CD4-positive, alpha-beta T cell treated with Interleukin-17A for 4 hours (primary cell): ENCODE measurements around the gene MYCBPAP.
"Not testable (repeated sequence)": the region's sequence is repeated elsewhere in the genome, so short reads cannot be mapped to it uniquely, and the experiment has no call there.

Source experiments
- DNase-seq: peaks from one replicate; pipeline ENCODE4 v3.0.0-alpha.2; 2020; ENCODE audit warnings: mixed read lengths

MYCBPAP gene

GRCh38 chr17:50472761-50473161 lies 35.5 kb upstream of the MYCBPAP start:
- DNase-seq: not testable (repeated sequence)

DNA sequence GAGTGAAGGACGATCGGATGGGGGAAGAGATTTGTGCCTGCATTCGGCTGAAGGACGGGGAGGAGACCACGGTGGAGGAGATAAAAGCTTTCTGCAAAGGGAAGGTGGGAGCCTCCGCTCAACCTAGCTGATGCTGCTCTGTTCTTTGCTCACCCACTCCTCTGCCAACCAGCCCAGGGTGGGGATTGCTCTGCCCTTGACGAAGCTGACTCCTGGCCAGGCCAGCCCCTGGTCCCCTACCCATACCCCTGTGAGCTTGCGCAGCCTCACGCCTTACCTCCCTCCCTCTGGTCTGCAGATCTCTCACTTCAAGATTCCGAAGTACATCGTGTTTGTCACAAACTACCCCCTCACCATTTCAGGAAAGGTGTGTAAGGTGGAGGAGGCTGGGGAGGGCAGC lies 34.3 kb upstream of the MYCBPAP start:
- no peak for DNase-seq

GRCh38 chr17:50474523-50474922 lies 33.7 kb upstream of the MYCBPAP start:
- no peak for DNase-seq

DNA sequence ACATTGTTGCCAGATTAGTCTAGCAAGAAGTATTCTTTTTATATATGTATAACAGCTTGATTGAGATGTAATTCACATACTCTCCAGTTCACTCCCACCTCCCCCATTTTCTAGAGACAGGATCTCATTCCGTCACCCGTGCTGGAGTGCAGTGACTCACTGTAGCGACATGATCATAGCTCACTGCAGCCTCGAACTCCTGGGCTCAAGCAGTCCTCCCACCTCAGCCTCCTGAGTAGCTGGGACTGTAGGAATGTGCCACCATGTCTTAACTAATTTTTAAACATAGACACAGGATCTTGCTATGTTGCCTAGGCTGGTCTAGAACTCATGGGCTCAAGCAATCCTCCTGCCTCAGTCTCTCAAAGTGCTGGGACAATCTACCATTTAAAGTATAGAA lies 32.9 kb upstream of the MYCBPAP start:
- no peak for DNase-seq

DNA sequence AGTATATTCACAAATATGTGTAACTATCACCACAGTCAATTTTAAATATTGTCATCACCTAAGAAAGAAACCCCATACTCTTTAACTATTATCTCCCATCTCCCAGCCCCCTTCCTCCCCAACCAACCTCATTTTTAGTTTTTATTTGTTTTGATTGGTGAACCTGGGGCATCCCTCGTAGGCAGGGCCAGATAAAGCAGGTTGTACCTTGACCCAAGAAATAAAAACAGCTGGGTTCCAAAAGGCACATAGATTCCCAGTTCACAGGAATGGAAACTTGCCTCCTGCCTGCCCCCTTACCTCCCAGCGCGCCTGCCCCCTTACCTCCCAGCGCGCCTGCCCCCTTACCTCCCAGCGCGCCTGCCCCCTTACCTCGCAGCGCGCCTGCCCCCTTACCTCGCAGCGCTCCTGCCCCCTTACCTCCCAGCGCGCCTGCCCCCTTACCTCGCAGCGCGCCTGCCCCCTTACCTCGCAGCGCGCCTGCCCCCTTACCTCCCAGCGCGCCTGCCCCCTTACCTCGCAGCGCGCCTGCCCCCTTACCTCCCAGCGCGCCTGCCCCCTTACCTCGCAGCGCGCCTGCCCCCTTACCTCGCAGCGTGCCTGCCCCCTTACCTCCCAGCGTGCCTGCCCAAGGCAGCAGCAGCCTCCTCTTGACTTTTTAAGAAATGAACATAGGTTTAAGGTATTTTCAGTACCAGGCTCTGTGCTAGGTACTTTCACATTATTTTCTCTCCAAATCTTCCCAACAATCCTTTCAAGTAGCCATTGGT lies 32.3 kb upstream of the MYCBPAP start:
- not testable (repeated sequence) for DNase-seq

- no peak for DNase-seq
These were observed 31.5 kb upstream of the MYCBPAP start for GRCh38 chr17:50476545-50477315.

DNA sequence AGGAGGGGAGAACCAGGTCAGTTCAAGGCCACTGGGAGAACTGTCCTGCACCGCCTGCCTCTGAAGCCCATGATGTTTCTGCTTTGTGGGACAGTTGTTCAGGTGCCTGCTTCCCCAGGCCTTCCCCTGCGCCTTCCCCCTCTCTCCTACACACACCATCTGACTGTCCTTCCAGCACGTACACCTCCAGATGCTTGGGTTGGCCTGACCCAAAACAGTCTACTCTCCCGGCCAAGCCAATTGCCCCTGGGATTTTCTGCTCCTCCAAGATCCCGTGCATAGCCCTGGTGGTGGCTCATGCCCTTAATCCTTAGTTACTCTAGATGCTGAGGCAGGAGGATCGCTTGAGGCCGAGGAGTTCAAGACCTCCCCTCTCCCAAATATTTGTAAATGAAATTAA lies 30.3 kb upstream of the MYCBPAP start:
- DNase-seq: no peak

DNA sequence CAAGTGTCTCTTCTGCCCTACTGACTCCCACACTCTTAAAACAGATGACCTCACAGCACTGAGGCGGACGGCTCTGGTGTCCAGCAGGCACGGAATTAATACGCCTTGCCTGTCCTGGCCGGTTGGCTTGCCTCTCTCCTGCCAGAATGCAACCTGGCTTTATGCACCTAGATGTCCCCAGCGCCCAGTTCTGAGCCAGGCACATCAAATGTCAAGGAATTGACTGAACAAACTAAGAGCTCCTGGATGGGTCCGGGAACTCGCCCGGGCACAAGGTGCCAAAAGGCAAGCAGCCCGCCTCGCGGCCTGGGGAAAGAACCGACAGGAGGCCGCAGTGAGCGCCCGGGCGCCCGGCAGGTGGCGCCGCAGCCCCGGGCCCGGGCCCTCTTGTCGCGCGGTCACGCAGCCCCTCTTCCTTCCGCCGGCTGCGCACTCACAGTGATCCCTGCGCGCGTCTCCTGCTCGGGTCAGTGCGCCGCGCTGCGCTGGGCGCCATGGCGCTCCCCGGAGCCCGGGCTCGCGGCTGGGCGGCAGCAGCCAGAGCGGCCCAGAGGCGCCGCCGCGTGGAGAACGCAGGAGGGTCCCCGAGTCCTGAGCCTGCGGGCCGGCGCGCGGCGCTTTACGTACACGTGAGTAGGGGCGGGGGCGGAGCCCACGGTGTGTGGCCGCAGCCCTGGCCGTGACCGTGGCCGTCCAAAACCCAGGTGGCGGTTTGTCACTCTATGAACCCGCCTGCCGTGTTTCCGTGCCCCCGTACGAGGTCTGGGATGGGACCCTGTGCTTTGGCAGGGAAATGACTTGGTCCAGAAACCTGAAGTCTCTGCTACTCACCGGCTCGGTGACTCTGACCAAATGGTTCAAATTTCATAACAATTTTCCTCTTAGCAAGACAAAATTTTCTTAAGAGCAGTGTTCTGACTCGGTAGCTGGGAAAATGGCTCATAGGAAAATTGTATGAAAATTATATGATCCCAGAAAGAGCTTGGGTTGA lies 29.6 kb upstream of the MYCBPAP start, which contains the start of gene RSAD1:
Gene RSAD1 (plus strand): TSS at position 470 of the 991 bp plus-strand sequence. CDS start 25 bp downstream, at position 495.
- peak; percentile 90 for DNase-seq

DNA sequence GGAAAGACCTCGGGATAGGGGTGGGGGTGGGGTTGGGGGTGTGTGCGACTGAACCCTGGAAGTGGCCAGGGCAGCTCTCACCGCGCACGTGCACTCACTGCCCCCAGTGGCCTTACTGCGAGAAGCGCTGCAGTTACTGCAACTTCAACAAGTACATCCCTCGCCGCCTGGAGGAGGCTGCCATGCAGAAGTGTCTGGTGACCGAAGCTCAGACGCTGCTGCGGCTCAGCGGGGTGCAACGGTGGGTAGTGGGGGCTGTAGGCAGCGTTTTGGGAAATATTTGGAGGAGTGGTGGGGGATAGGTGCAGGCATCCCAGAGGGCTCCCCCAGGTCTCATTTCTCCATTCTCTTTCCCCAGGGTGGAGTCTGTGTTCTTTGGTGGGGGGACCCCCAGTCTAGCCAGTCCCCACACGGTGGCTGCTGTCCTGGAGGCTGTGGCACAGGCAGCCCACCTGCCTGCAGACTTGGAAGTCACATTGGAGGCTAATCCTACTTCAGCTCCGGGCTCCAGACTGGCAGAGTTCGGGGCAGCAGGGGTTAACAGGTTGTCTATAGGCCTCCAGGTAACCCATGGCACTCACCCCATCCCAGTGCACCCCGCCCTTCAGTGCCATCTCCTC lies 28.6 kb upstream of the MYCBPAP start:
- DNase-seq: peak; percentile 75

DNA sequence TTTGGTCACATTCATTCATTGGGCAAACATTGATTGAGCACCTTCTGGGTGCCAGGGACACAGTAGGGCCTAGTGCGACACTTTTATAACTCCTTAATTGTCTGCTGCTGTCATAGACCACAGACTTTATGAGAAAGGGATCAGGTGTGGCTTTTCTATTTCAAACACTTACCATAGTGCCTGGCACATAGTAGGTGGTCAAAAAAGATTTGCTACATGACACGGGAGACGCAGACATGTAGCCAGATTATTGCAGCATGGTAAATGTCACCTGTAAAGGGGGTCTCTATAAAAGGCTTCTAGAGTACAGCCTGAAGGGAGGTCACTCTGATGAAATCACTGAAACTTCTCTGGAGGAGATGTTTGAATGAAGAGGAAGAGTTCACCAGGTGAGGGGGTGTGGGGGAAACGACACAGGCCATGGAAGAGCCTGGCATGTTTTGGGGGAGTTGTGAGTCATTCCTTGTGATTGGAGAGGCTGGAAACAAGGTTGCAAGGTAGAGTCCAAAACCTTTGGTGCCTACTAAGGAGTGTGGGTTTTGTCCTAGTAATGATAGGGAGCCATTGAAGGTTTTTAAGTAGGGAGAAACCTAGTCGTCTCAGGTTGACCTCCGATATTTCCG lies 28.0 kb upstream of the MYCBPAP start:
- DNase-seq: no peak

DNA sequence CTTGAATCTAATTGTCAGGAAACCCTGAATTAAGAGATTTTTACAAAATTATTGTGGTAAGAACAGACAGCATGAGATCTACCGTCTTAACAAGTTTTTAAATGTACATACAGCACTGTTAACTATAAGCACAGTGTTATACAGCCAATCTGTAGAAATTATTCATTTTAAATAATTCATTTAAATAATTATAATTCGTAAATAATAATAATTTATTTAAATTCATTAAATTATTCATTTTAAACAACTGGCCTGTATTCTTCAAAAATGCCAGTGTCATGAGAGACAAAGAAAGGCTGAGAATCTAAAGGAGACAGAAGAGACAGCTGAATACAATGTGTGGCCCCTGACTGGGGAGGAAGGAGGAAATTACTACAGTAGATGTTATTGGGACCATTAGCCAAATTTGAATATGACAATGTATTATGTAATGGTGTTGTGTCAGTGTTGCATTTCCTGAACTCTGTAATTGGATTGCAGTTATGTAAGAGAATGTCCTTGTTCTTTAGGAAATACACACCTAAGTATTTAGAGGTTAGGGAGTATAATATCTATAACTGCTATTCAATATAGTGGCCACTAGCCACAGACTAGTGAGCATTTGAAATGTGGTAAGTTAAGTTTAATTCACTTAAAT lies 27.3 kb upstream of the MYCBPAP start:
- DNase-seq: no peak

DNA sequence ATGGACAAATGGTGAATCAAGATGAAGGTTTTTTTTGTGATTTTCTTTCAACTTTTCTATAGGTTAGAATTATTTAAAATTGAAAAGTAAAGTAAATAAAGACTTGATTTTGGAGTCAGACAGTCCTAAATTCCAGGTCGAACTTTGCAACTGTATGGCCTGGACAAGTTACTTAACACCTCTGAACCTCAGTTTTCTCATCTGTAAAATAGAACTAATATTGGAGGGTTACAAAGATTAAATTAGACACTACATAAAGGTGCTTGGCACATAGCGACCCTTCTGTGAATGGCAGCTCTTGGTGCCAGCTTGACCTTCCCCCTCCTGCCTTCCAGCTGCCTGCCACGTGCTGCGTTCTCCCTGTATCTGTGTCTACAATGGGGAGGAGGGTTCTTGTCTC lies 26.6 kb upstream of the MYCBPAP start:
- no peak for DNase-seq

DNA sequence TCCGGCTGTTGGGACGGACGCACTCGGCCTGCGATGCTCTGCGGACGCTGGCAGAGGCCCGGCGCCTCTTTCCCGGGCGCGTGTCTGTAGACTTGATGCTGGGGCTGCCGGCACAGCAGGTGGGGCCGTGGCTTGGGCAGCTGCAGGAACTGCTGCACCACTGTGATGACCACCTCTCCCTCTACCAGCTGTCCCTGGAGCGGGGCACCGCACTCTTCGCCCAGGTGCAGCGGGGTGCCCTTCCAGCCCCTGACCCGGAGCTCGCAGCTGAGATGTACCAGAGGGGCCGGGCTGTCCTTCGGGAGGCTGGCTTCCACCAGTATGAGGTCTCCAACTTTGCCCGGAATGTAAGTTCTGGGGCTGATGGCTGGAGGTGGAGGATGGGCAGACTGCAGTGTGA lies 26.1 kb upstream of the MYCBPAP start:
- no peak for DNase-seq

DNA sequence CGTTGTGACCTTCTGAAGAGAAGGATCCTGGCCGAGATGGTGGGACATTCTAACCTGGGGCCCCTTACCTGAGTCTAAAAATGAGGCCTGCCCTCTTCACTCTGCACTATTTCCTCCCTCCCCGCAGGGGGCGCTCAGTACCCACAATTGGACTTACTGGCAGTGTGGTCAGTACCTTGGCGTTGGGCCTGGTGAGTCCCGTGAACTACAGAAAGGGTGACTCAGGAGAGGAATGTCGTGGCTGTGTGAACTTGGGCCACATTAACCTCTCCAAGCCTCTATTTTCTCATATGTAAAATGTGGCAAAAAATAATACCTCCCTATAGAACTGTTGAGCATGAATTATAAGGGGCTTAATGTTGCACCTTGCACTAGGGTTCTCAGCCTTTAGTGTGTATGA lies 25.7 kb upstream of the MYCBPAP start:
- DNase-seq: peak; percentile 79

DNA sequence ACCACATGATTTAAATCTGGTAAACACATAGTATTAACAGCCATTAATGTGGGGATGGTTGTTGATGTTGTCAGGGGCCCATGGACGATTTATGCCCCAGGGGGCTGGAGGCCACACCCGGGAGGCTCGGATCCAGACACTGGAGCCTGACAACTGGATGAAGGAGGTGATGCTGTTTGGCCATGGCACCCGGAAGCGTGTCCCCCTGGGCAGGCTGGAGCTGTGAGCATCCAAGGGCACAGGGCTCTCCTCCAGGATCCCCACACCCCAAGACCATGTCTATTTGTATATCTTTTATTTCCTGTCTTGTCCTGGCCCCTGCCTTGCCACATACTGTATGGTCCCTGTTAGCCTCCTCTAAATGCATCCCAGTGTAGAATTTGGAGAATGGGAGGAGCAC lies 25.0 kb upstream of the MYCBPAP start:
- no peak for DNase-seq

DNA sequence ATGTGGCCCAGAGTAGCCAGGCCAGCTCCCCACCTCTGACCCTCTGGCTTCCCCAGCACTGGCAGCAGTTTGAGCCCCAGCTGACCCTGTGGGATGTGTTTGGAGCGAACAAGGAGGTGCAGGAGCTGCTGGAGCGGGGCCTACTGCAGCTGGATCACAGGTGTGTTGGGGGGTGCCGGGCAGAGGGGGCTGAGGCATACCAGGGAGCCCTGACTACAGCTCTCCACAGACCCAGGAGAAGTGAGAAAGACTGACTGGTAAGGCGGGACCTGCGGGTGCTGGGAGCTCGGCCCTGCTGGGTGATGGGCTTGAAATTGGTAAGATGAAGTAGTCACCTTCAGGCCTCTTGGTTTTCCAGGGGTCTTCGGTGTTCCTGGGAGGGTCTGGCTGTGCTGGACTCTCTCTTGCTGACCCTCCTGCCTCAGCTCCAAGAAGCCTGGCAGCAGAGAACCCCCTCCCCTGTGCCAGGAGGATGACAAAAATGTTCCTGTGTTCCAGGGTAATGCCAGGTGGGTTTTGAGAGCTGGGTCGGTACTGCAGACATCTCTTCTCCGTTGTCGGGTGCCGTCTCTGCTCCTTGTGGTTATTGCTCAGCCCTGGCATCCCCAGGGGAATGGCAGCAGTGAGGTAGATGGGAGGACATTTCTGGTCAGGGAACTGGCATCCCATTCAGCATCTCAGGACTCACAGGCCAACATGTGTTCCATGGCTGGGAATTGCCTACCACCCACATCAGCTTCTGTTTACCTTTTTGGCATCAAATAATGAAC lies 23.7 kb upstream of the MYCBPAP start:
- DNase-seq: no peak

DNA sequence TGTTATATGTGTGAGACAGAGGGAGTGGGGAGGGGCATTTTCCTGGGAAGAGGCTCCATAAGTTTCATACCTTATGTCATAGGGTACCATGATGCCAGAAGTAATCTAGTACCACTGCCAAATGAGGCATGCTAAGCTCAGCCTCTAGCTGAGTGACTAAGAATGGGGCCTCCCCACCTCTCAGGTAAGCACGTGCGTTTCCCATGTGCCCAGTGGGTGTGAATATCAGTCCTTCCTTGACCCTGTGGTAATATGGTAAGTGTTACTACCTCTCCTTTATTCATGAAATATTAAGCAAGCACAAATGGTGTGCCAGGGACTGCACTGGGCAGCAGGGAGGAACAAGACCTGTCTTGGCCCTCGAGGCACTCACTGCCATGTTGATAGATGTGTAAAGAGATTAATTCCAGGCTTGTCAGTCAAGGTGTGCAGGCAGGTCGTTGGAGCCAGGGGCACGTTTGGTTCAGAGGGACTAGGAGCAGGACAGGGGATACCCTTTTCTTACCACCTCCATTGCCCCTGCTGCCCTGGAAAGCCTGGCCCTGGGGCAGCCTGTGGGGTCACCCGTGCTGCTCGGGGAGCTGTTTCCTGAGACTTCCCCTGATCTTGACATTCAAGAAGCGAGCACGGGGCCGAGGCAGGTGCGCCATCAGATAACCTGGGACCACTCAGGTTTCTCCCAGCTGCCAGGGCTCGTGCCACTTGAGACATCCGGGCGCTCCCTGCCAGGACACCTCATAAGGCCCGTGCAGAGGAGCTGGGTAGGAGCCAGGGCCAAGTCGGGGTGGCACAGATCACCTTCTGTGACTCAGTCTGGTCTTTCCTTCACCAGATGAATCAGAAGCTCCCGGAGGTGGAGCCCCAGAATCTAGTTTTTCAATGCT lies 20.8 kb upstream of the MYCBPAP start:
- DNase-seq: no peak

- DNase-seq: no peak
These were observed 19.4 kb upstream of the MYCBPAP start for GRCh38 chr17:50488880-50489279.

DNA sequence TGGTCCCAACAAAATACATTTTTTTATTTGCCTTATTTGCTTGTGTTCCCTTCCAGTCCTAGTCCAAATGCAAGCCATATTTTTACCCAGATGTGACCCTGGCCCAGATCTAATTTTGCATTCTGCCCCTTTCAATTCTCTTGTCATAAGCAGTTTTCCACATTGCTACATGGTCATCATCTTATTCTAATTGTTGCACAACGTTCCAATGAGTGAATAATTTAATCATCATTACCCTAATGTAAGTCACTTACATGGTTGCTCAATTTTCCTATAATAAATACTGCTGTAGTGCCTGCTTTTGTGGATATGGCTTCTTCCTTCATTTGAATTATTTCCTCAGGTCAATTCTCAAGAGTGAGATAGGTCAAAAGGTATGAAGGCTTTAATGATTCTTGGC lies 16.7 kb upstream of the MYCBPAP start:
- DNase-seq: no peak

- DNase-seq: no peak
These were observed 16.0 kb upstream of the MYCBPAP start for GRCh38 chr17:50492214-50492613.
